ENCODE data around the gene ACKR4. TPM values are rescaled to one million over a fixed set of nuclear protein-coding genes. Genes with fewer than 3 reads are reported as not detected.

The ACKR4 gene
- total RNA-seq, 6 donors from 2014 or later, result 3.7 to 8.5 (median 7.2) TPM; not detected in 1

DNA sequence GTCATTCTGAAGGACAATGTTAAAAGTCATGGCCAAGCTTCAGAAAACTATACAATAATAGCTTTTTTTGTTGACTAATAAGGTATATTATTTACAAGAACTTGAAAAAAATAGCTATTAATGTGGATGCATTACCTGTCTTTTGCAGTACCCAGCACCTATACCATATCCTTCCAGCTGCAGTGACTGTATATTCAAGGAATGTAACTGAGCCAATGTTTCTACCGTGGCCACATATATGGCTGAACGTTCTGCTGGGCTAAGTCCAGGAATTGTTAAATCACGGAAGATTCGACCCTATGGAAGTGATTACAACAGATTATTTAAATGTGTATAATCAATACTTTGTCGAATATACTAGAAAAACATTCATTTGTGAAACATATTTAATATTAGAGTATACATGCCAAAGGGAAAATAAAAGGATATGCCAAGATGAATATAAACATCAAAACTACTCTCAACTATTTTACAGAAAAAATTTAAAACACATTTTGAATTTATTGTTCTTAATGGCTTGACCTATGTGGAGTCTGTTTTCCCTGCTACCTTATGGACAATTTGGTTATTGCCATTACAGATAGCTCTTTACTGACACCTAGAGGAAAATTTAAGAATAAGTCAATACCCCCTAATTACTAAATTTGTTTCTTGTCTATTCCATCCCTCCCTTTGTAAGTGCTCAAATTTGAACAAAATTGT is 44.9 kb downstream of the ACKR4 start:
- 74 to 79% methylated on average over 5 of the region's 5 CpGs for WGBS, 2 donors
- Histone ChIP-seq H3K4me1 (peaks cover 0 to 5% (median 0%) of the 10 kb centered on the region in 4 donors), H3K4me3 (no peak overlapping the region), H3K9me3 (no peaks in the 10 kb centered on the region), H3K27ac (no peak overlapping the region), H3K27me3 (no peaks in the 10 kb centered on the region), H3K36me3 (peaks cover 0 to 17% (median 3%) of the 10 kb centered on the region in 4 donors)
- ATAC-seq (ENCODE audit: low FRiP score in 2 of 2) (peak in 1 of 2 donors; percentile 82), DNase-seq (no peak)
- TF ChIP-seq EP300 (IDR thresholded peaks at IDR 0.05) (no peak), POLR2AphosphoS5 (IDR thresholded peaks at IDR 0.05) (no peak), POLR2A (IDR thresholded peaks at IDR 0.05) (no peak)
- TF ChIP-seq, protein P1, sequence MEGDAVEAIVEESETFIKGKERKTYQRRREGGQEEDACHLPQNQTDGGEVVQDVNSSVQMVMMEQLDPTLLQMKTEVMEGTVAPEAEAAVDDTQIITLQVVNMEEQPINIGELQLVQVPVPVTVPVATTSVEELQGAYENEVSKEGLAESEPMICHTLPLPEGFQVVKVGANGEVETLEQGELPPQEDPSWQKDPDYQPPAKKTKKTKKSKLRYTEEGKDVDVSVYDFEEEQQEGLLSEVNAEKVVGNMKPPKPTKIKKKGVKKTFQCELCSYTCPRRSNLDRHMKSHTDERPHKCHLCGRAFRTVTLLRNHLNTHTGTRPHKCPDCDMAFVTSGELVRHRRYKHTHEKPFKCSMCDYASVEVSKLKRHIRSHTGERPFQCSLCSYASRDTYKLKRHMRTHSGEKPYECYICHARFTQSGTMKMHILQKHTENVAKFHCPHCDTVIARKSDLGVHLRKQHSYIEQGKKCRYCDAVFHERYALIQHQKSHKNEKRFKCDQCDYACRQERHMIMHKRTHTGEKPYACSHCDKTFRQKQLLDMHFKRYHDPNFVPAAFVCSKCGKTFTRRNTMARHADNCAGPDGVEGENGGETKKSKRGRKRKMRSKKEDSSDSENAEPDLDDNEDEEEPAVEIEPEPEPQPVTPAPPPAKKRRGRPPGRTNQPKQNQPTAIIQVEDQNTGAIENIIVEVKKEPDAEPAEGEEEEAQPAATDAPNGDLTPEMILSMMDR (IDR thresholded peaks at IDR 0.05), result peak; percentile 63 to 79 (median 70)

DNA sequence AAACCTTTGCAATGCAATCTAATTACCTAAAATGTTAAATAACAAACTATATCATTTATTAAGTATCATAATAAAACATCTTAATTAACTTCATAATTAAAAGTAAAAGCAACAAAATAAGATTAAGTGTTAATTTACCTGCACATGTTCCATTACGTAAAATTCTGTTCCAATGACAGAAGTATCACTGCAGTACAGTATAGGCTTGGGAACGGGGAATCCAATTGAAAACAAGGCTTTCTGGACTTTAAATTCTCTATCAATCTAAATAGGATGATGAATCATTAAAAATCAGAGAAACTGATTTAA is 45.4 kb downstream of the ACKR4 start:
- 64 to 66% methylated on average over 2 of the region's 2 CpGs for WGBS, 2 donors
- Histone ChIP-seq H3K27ac (no peak overlapping the region), H3K27me3 (no peaks in the 10 kb centered on the region), H3K4me3 (no peak overlapping the region), H3K36me3 (peaks cover 0 to 17% (median 3%) of the 10 kb centered on the region in 4 donors), H3K9me3 (no peaks in the 10 kb centered on the region), H3K4me1 (peaks cover 0 to 5% (median 0%) of the 10 kb centered on the region in 4 donors)
- DNase-seq (no peak), ATAC-seq (ENCODE audit: low FRiP score in 2 of 2) (no peak)
- TF ChIP-seq POLR2AphosphoS5 (IDR thresholded peaks at IDR 0.05) (no peak), EP300 (IDR thresholded peaks at IDR 0.05) (no peak), POLR2A (IDR thresholded peaks at IDR 0.05) (no peak)
- TF ChIP-seq, protein P1 (IDR thresholded peaks at IDR 0.05), result peak in 3 of 6 experiments; percentile 2 to 24 (median 6)

DNA sequence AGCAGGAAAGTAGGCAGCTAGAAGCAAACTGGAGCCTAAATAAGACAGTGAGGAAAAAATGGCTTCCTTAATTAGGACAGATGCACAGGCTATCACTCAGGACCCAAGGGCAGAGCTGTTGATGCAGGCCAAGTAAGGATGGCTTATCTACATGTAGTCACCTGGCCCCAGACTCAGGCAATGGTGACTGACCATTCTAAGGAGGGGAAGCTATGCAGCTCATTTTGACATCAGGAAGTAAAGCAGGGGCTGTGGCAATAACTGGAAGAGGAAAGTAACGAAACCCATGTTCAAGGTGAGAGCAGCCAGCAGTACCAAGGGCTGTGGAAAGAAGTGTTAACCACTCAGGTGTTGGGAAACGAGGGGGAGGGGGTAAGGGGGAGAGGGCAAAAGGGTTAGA is 46.3 kb downstream of the ACKR4 start:
- no peak for TF ChIP-seq POLR2A (IDR thresholded peaks at IDR 0.05)
- H3K27ac ChIP-seq, result no peak overlapping the region
- 60 to 61% methylated on average over 2 of the region's 2 CpGs for WGBS, 2 donors

DNA sequence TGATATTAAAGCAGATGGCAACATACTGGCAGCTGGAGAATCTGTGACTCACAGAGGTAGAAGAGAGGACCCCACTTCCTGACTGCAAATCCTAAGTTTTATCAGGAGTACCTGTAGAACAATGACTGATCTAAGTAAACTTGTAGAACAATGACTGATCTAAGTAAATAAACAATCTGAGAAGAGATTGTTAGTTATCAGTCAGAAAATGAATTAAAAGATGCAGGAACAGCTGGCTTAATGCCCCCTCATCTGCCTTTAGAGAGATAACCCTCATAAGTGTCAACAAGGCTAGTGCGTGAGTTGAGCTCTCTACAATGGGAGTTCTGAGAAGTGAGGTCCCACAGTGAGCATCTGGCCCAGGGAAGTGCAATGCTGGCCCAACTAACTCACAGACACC is 48.0 kb downstream of the ACKR4 start:
- H3K27me3 ChIP-seq, result no peaks in the 10 kb centered on the region
- H3K4me1 ChIP-seq, result peaks cover 0 to 5% (median 0%) of the 10 kb centered on the region in 4 donors
- H3K4me3 ChIP-seq, result no peak overlapping the region
- no peak overlapping the region for H3K27ac ChIP-seq
- H3K36me3 ChIP-seq, result peaks cover 0 to 4% (median 2%) of the 10 kb centered on the region in 4 donors
- no peak for DNase-seq
- TF ChIP-seq POLR2AphosphoS5 (IDR thresholded peaks at IDR 0.05) (no peak), EP300 (IDR thresholded peaks at IDR 0.05) (no peak), POLR2A (IDR thresholded peaks at IDR 0.05) (no peak)
- TF ChIP-seq, protein P1 (IDR thresholded peaks at IDR 0.05), result no peak
- WGBS, 2 donors, result 67 to 78% methylated on average over 1 of the region's 1 CpG
- no peak for ATAC-seq (ENCODE audit: low FRiP score in 2 of 2)
- no peaks in the 10 kb centered on the region for H3K9me3 ChIP-seq

More for the DNA sequence above, 46.3 kb downstream of the ACKR4 start:
- H3K9me3 ChIP-seq, result no peaks in the 10 kb centered on the region
- ATAC-seq (ENCODE audit: low FRiP score in 2 of 2), result peak in 1 of 2 donors; percentile 46
- H3K4me1 ChIP-seq, result peaks cover 0 to 5% (median 0%) of the 10 kb centered on the region in 4 donors
- no peak overlapping the region for H3K4me3 ChIP-seq
- DNase-seq, result peak in 1 of 2 donors; percentile 24
- no peaks in the 10 kb centered on the region for H3K27me3 ChIP-seq
- H3K36me3 ChIP-seq, result peaks cover 0 to 13% (median 3%) of the 10 kb centered on the region in 4 donors

DNA sequence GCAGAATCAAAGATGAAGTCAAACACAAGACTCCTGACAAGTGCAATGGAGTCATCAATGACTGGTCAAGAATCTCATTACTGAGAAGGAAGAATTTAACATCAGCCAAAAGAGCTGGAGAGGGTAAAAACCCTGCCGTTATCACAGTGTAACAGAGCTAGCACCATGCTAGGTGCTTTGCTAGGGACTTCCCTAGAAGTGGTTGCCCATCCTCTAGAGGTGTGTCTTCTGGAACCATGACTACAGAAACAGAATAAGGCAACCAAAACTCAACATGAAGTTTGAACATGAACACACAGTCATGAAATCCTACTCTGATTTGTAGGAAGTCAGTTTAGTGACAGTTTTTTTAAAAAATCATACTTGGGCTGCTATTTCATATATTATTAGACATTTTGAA is 53.1 kb downstream of the ACKR4 start:
- DNase-seq (no peak), ATAC-seq (ENCODE audit: low FRiP score in 2 of 2) (no peak)
- Histone ChIP-seq H3K9me3 (no peaks in the 10 kb centered on the region), H3K27me3 (no peaks in the 10 kb centered on the region), H3K4me3 (no peak overlapping the region), H3K27ac (no peak overlapping the region), H3K4me1 (peaks cover 0 to 8% (median 3%) of the 10 kb centered on the region in 4 donors), H3K36me3 (no peaks in the 10 kb centered on the region)
- TF ChIP-seq POLR2AphosphoS5 (IDR thresholded peaks at IDR 0.05), result no peak
- no peak for TF ChIP-seq EP300 (IDR thresholded peaks at IDR 0.05)
- no peak for TF ChIP-seq POLR2A (IDR thresholded peaks at IDR 0.05)
- TF ChIP-seq, protein P1 (IDR thresholded peaks at IDR 0.05), result no peak
- 0 to 100% methylated on average over 1 of the region's 1 CpG for WGBS, 2 donors

Other genes with a start within 250 kb of the ACKR4 start
- 10 to 100 TPM; 29.1 to 54.9 (median 35.1) TPM for gene DNAJC13, start 179.8 kb upstream of the ACKR4 start, total RNA-seq
- gene ACAD11, start 62.5 kb downstream of the ACKR4 start, total RNA-seq, result 10 to 100 TPM; 15.8 to 50.3 (median 19.5) TPM
- 10 to 100 TPM; 29.4 to 69.1 (median 41.1) TPM for gene UBA5, start 63.1 kb downstream of the ACKR4 start, total RNA-seq
- 10 to 100 TPM; 21.1 to 78.6 (median 30.7) TPM for gene NPHP3, start 125.1 kb downstream of the ACKR4 start, total RNA-seq